Measurements from ENCODE around the gene TMEFF1.

The TMEFF1 gene

DNA sequence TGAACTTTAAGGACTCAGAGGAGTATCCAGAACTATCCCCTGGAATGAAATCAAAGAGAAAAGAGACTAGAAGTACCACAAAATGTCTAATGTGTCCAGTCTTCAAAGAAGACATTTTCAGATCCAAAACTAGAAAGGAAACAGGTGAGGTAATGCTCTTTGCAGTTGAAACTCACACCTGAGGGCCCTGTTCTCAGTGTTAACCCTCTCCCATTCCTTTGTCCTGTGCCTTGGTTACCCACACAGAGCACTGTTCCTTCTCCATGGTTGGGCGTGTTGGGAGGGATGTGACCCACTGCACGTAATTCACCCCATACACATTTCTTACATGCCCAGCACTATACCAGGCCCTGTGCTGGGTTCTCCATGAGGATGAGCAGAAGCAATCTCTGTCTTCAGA lies 24.7 kb upstream of the TMEFF1 start:
- no peak for DNase-seq

DNA sequence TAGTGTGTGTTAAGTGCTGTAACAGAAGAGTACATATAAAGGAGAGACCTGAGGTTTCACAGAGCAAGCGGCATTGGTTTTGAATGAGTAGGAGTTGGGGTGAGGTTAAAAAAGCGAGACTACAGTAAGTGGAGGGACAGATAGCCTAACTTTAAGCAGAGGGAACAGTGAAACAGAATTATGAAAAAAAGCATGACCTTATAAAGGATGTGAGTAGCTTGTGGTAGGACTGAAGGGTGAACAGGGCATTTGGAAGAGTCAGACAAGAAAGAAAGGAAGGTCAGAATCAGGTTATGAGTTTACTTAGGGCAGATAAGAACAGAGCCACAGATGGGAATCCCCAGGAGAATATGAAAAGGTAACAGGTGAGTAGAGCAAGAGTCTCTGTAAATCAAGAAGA lies 23.5 kb upstream of the TMEFF1 start:
- DNase-seq = no peak

DNA sequence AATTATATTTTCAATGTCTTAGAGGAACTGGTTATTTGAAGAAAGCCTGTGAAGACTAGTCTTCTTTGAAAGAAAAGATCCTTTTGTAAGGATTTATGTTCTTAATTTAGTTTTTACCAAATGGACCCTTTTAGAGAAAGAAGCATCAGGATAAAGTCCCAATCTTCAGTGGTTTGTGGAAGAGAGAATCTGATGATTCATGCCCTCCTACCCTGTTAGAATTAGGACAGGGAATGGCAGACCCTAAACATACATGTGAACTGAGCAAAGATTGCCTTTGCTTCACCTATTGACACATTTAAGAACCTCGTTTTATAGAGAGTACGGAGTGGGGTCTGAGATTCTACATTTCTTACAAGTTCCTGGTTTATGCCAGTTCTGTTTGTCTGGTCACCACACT lies 20.1 kb upstream of the TMEFF1 start:
- DNase-seq = no peak

DNA sequence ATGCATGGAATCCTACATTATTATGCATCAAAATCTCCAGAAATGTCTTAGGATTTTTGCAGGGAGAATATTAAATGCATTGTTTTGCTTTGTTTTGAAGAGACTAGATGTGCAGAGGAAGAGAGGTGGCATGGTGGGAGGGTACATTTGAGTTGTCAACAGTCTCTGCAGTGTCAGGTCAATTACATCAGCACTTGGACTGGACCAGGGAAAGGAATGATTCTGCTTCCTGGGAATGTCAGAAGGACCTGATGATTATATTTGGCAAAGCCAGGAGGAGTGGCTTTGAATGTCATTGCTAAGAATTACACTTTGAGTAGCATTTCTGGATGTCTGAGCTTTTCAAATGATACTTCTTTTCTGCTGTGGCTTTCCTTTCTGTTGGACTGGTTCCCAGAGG lies 17.5 kb upstream of the TMEFF1 start:
- DNase-seq = no peak

DNA sequence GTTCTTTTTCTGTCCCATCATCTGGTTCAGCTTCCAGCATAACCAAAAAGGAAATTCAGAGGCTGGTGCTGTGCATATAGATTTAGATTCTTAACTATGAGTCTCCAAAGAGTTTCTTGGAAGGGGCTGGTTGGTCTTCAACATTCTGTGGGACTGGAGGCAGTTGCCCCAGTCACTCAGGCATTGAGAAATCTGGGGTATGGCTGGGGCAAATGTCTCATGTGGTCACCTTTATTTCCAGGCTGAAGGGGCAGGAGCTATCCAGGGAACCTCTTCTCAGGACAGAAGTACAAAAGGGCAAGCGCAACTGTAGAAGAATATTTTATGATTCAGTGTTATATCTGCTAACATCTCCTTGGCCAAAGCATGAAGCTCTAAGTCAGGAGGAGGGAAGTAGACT lies 15.4 kb upstream of the TMEFF1 start:
- no peak for DNase-seq

- no peak for DNase-seq
These were observed 13.0 kb upstream of the TMEFF1 start for GRCh38 chr9:100459963-100460362.

GRCh38 chr9:100465274-100465673 lies 7.7 kb upstream of the TMEFF1 start:
- no peak for DNase-seq

DNA sequence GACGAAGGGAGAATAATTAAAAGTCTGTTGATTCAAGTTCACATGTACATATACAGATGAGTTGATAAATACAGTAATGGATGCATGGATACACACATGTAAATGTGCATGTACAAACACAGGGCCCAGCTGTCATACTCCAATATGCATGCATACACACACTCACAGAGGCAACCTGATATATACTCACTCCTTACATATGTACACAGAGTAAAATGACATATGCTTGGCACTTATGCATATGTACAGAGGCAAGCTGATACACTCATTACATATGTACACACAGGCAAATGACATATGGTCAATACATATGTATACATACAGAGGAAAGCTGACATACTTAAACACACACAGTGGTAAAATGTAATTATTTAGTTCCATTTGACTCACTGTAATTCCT lies 7.2 kb upstream of the TMEFF1 start:
- no peak for DNase-seq

DNA sequence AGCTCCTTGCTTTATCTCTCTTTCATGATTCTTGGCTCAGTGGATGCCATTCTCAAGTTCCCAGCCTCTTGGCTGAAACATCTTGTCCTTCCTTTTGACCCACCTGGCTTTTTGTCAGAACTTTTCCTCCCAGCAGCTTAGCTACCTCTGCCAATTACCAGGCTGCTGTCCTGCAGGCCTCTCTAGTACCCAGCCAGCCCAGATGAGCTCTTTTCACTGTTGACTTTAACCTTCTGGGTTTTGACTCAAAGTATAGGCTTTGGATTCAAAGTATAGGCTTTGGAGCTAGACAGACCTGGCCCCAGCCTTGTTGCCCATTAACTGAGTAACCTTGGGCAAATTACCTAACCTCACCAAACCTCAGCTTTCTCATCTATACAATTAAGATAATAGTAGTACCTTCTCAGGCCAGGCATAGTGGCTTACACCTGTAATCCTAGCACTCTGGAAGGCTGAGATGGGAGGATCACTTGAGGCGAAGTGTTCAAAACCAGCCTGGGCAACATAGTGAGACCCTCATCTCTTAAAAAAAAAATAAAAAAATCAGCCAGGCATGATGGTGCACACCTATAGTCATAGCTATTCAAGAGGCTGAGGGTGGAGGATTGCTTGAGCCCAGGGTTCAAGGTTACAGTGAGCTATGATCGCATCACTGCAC lies 6.6 kb upstream of the TMEFF1 start:
- no peak for DNase-seq

DNA sequence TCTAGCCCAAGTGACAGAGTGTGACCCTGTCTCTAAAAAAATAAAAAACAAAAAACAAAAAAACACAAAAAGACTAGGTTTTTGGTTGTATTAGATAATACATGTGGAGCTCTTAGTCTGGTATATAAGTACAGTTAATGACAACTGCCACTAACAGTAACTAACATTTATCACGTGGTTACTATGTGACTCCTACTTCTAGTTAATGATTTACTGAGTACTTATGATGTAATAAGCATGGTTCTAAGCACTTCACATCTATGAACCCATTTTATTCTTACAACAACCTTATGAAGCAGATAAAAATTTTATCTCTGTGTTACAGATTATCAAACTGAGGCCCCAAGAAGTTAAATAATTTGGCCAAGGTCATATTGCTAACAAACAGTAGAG lies 6.1 kb upstream of the TMEFF1 start:
- DNase-seq = no peak

DNA sequence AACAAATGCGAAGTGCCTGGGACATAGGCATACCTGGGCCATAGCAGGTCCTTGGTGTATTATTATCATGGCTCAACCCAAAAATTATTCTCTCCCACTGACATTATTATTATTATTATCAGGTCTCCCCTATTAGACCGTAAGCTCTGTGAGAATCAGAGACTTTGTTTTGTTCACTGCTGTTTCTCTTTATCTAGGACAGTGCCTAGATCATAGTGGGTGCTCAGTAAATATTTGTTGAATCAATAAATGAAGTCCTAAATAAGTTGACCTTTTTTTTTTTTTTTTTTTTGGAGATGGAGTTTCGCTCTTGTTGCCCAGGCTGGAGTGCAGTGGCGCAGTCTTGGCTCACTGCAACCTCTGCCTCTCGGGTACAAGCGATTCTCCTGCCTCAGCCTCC lies 4.9 kb upstream of the TMEFF1 start:
- no peak for DNase-seq

GRCh38 chr9:100472268-100472667 lies 681 bp upstream of the TMEFF1 start:
- DNase-seq = no peak

- DNase-seq = peak; percentile 21
These were observed 530 bp downstream of the TMEFF1 start for GRCh38 chr9:100473276-100474081.

- peak; percentile 3 for DNase-seq
These were observed 1.4 kb downstream of the TMEFF1 start for GRCh38 chr9:100474082-100474923.

DNA sequence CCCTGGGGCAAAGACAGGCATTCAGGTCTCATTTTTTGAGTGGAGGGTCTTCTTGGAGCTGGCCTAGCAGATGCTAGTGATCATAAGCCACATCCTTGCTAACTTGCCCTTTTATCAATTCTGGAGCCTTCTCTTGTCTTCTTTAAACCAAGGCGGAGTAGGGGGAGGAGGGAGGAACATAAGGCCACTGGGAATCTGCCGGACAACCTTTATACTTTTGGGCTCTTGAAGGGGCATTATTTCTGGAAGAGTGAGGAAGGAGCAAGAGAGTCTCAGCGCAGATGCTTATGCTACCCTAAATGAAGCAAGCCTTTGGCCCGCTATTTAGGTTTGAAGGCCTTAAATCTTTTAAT lies 2.0 kb downstream of the TMEFF1 start:
- DNase-seq = no peak

DNA sequence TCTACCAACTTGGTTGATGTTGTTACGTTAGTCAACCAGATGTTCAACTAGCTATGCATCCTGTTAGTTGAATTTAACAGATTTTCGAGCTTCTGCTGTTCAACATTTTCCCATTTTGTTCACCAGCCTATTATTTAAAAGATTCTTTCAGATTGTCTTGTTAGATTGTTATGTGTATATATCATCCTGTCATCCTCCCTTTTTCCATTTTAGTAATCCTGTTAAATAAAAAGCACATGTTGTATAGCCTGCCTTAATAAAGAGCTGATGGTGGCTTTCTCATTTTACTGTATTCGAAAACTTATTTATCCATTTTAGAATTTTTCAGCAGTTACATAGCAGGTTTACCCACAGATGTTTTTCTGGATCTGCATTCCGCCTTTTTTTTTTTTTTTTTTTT lies 4.3 kb downstream of the TMEFF1 start:
- no peak for DNase-seq

DNA sequence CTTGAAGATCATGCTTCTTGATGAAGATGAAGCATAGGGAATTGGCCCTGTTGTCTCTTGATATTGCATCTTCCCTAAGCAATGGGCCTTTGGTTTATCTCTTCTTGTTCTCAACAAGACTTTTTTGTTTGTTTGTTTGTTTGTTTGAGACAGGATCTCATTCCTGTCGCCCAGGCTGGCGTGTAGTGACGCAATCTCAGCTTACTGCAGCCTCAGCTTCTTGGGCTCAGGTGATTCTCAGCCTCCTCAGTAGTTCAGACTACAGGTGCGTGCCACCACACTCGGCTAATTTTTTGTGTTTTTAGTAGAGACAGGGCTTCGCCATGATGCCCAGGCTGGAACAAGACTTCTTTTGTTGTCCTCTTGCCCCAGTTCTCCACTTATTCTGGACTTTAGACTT lies 5.2 kb downstream of the TMEFF1 start:
- no peak for DNase-seq

DNA sequence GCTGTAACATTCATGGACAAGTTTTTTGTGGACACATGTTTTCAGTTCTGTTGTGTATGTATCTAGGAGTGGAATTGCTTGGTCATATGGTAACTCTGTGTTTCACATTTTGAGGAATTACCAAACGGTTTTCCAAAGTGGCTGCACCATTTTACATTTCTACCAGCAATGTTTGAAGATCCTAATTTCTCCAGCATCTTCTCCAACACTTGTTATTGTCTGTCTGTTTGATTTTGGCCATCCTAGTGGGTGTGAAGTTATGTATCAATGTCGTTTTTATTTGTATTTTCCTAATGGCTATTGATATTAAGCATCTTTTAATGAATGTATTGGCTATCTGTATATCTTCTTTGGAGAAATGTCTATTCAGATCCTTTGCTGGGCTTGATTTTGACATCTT lies 6.9 kb downstream of the TMEFF1 start:
- no peak for DNase-seq

- DNase-seq = no peak
These were observed 12.2 kb downstream of the TMEFF1 start for GRCh38 chr9:100485196-100485595.

DNA sequence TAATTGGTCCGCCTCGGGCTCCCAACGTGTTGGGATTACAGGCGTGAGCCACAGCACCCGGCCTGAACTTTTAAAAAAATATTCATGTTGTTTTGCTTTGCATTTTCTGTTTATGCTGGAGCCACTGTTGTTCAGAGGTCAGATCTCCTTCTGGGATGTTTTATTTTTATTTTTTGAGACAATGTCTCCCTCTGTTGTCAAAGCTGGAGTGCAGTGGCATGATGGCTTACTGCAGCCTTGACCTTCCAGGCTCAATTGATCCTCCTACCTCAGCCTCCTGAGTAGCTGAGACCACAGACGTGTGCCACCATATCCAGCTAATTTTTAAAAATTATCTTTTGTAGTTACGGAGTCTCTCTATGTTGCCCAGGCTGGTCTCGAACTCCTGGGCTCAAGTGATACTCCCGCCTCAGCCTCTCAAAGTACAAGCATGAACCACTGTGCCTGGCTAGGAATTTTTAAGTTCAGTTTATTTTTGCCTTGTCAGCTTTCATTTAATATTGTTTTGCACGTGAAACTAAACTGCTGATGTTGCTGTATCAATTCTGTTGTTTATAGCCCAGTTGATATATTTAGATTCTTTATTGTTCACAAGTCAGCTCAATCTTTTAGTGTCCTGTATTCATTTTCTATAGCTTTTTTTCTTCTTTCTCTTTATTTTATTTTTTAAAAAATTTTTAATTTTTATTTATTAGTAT lies 13.7 kb downstream of the TMEFF1 start:
- DNase-seq = no peak

DNA sequence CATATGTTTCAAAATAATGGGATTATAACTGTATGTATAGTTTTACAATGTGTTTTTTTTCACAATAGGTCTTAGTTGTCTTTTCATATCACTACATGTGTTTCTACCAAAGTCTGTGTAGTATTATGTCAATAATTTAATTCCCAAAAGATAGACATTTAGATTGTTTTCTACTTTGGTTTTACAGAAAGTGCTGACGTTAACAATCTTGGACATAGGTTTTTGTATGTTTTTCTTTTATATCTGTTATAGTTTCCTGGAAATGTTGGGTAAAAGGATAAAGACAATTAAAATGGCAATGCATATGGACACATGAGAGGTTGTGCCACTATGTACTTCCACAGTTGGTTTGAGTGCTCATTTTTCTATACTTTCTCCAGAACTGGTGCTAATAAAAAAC lies 15.2 kb downstream of the TMEFF1 start:
- DNase-seq = no peak

- no peak for DNase-seq
These were observed 16.9 kb downstream of the TMEFF1 start for GRCh38 chr9:100489836-100490235.

- DNase-seq = no peak
These were observed 20.0 kb downstream of the TMEFF1 start for GRCh38 chr9:100492952-100493351.
